ENCODE measurements around the gene PI4KA. TPM values are rescaled to one million over a fixed set of nuclear protein-coding genes. Genes with fewer than 3 reads are reported as not detected.
A peak's percentile ranks its signal among the peaks of the same experiment; 100 is the strongest.

Gene PI4KA
- total and polyA plus RNA-seq, 2 donors from 2014 or later, result 37.3 to 92.8 TPM

- intact Hi-C loops (cut with DNase I), result no loop called here
- peak in 3 of 5 donors; percentile 29 to 61 (median 30) for DNase-seq
- Histone ChIP-seq H3K9me3 (ENCODE audit: control insufficient read depth in 2 of 3, insufficient read depth in 1 of 3, low read length in 3 of 3) (no peaks in the 10 kb centered on the region), H3K9ac (ENCODE audit: low read length in 3 of 3) (peak overlapping the region in 1 of 3 donors; percentile 7), H3K27me3 (ENCODE audit: control insufficient read depth, insufficient read depth, low read length) (no peaks in the 10 kb centered on the region), H3K36me3 (ENCODE audit: control insufficient read depth in 2 of 3, insufficient read depth in 3 of 3, low read length in 3 of 3) (peaks cover 0 to 7% (median 6%) of the 10 kb centered on the region in 3 donors), H3K27ac (ENCODE audit: low read depth in 2 of 2, low read length in 2 of 2) (peak overlapping the region; percentile 77 to 87), H3K4me1 (ENCODE audit: control insufficient read depth in 2 of 3, insufficient read depth in 2 of 3, low read depth in 1 of 3, low read length in 3 of 3) (peaks cover 13 to 16% (median 14%) of the 10 kb centered on the region in 3 donors), H3K4me3 (ENCODE audit: low read length in 3 of 3) (no peak overlapping the region)
- no peak for TF ChIP-seq CTCF (IDR thresholded peaks at IDR 0.05; ENCODE audit: borderline replicate concordance, extremely low read depth, insufficient read depth)
- no peak for FAIRE-seq
These were observed 9.7 kb upstream of the PI4KA start for GRCh38 chr22:20868025-20868962.

- DNase-seq, result peak in 4 of 5 donors; percentile 45 to 84 (median 74)
- peak overlapping the region in 2 of 3 donors; percentile 7 to 12 for H3K9ac ChIP-seq (ENCODE audit: low read length in 3 of 3)
These were observed 8.8 kb upstream of the PI4KA start for GRCh38 chr22:20867179-20868024.

GRCh38 chr22:20866736-20867135, 8.1 kb upstream of the PI4KA start:
- H3K9me3 ChIP-seq (ENCODE audit: control insufficient read depth in 2 of 3, insufficient read depth in 1 of 3, low read length in 3 of 3), result no peaks in the 10 kb centered on the region
- intact Hi-C loops (cut with DNase I), result no loop called here
- no peak overlapping the region for H3K9ac ChIP-seq (ENCODE audit: low read length in 3 of 3)
- TF ChIP-seq CTCF (IDR thresholded peaks at IDR 0.05; ENCODE audit: borderline replicate concordance, extremely low read depth, insufficient read depth), result no peak
- H3K4me1 ChIP-seq (ENCODE audit: control insufficient read depth in 2 of 3, insufficient read depth in 2 of 3, low read depth in 1 of 3, low read length in 3 of 3), result peaks cover 13 to 16% (median 14%) of the 10 kb centered on the region in 3 donors
- FAIRE-seq (no peak), DNase-seq (peak in 3 of 5 donors; percentile 70 to 81 (median 79))
- H3K27me3 ChIP-seq (ENCODE audit: control insufficient read depth, insufficient read depth, low read length), result no peaks in the 10 kb centered on the region
- H3K4me3 ChIP-seq (ENCODE audit: low read length in 3 of 3), result no peak overlapping the region
- H3K36me3 ChIP-seq (ENCODE audit: control insufficient read depth in 2 of 3, insufficient read depth in 3 of 3, low read length in 3 of 3), result peaks cover 0 to 7% (median 5%) of the 10 kb centered on the region in 3 donors
- peak overlapping the region; percentile 77 to 87 for H3K27ac ChIP-seq (ENCODE audit: low read depth in 2 of 2, low read length in 2 of 2)

More at GRCh38 chr22:20867179-20868024, 8.8 kb upstream of the PI4KA start:
- H3K4me1 ChIP-seq (ENCODE audit: control insufficient read depth in 2 of 3, insufficient read depth in 2 of 3, low read depth in 1 of 3, low read length in 3 of 3), result peaks cover 13 to 16% (median 14%) of the 10 kb centered on the region in 3 donors
- H3K36me3 ChIP-seq (ENCODE audit: control insufficient read depth in 2 of 3, insufficient read depth in 3 of 3, low read length in 3 of 3), result peaks cover 0 to 7% (median 5%) of the 10 kb centered on the region in 3 donors
- H3K9me3 ChIP-seq (ENCODE audit: control insufficient read depth in 2 of 3, insufficient read depth in 1 of 3, low read length in 3 of 3), result no peaks in the 10 kb centered on the region
- peak overlapping the region; percentile 77 to 87 for H3K27ac ChIP-seq (ENCODE audit: low read depth in 2 of 2, low read length in 2 of 2)
- H3K4me3 ChIP-seq (ENCODE audit: low read length in 3 of 3), result no peak overlapping the region
- no peak for FAIRE-seq
- no peaks in the 10 kb centered on the region for H3K27me3 ChIP-seq (ENCODE audit: control insufficient read depth, insufficient read depth, low read length)
- intact Hi-C loops (cut with DNase I), result no loop called here
- no peak for TF ChIP-seq CTCF (IDR thresholded peaks at IDR 0.05; ENCODE audit: borderline replicate concordance, extremely low read depth, insufficient read depth)
